Activated T-cell treated with anti-CD3 and anti-CD28 coated beads, Interleukin-2, amount 50 U/mL, for 24 hours (primary cell): Measurements from ENCODE around the gene NETO2.
"Not testable (repeated sequence)": the region's sequence is repeated elsewhere in the genome, so short reads cannot be mapped to it uniquely, and the experiment has no call there.

ENCODE experiments used
- DNase-seq: peaks from one replicate; pipeline ENCODE4 v3.0.0-alpha.2; 2020
- H3K27ac Mint-ChIP-seq: 2 replicates; pipeline ENCODE4 v1.8.0; 2020; ENCODE audit warnings: mild to moderate bottlenecking, mixed read lengths
- H3K27me3 Mint-ChIP-seq: 2 replicates; pipeline ENCODE4 v1.8.0; 2020; ENCODE audit warnings: mixed read lengths
- H3K36me3 Mint-ChIP-seq: 2 replicates; pipeline ENCODE4 v1.8.0; 2020; ENCODE audit warnings: low read depth, mixed read lengths
- H3K4me1 Mint-ChIP-seq: 2 replicates; pipeline ENCODE4 v1.8.0; 2020; ENCODE audit warnings: low read depth, mixed read lengths
- H3K4me3 Mint-ChIP-seq: 2 replicates; pipeline ENCODE4 v1.8.0; 2020; ENCODE audit warnings: mild to moderate bottlenecking, moderate library complexity, mixed read lengths
- H3K9me3 Mint-ChIP-seq: 2 replicates; pipeline ENCODE4 v1.8.0; 2020; ENCODE audit warnings: mixed read lengths

NETO2 gene

GRCh38 chr16:47142821-47143676, 696 bp downstream of the NETO2 start:
- peak overlapping the region; percentile 77 for H3K4me3 Mint-ChIP-seq

GRCh38 chr16:47142486-47142820, 1.3 kb downstream of the NETO2 start:
- peak overlapping the region; percentile 81 for H3K27ac Mint-ChIP-seq
- H3K27me3 Mint-ChIP-seq, result peaks cover 41% of the 10 kb centered on the region
- no peak for DNase-seq
- no peaks in the 10 kb centered on the region for H3K9me3 Mint-ChIP-seq
- H3K36me3 Mint-ChIP-seq, result peaks cover 3% of the 10 kb centered on the region
- peaks cover 43% of the 10 kb centered on the region for H3K4me1 Mint-ChIP-seq
- H3K4me3 Mint-ChIP-seq, result peak overlapping the region; percentile 77

More at GRCh38 chr16:47142821-47143676, 696 bp downstream of the NETO2 start:
- DNase-seq, result peak; percentile 85
- H3K27me3 Mint-ChIP-seq, result peaks cover 41% of the 10 kb centered on the region
- peak overlapping the region; percentile 81 for H3K27ac Mint-ChIP-seq
- H3K4me1 Mint-ChIP-seq, result peaks cover 38% of the 10 kb centered on the region
- peaks cover 3% of the 10 kb centered on the region for H3K36me3 Mint-ChIP-seq
- no peaks in the 10 kb centered on the region for H3K9me3 Mint-ChIP-seq

GRCh38 chr16:47141773-47142485, 1.8 kb downstream of the NETO2 start:
- H3K27ac Mint-ChIP-seq, result peak overlapping the region; percentile 81

GRCh38 chr16:47140686-47141085, 3.1 kb downstream of the NETO2 start:
- Mint-ChIP-seq H3K36me3 (peaks cover 3% of the 10 kb centered on the region), H3K4me1 (peaks cover 50% of the 10 kb centered on the region), H3K27ac (no peak overlapping the region), H3K4me3 (no peak overlapping the region), H3K9me3 (no peaks in the 10 kb centered on the region), H3K27me3 (peaks cover 34% of the 10 kb centered on the region)
- DNase-seq, result no peak

More at GRCh38 chr16:47141773-47142485, 1.8 kb downstream of the NETO2 start:
- DNase-seq, result peak; percentile 83
- Mint-ChIP-seq H3K4me1 (peaks cover 45% of the 10 kb centered on the region), H3K36me3 (peaks cover 3% of the 10 kb centered on the region), H3K4me3 (peak overlapping the region; percentile 77), H3K27me3 (peaks cover 41% of the 10 kb centered on the region), H3K9me3 (no peaks in the 10 kb centered on the region)

GRCh38 chr16:47139561-47140185, 4.1 kb downstream of the NETO2 start:
- Mint-ChIP-seq H3K36me3 (peaks cover 3% of the 10 kb centered on the region), H3K4me1 (peaks cover 52% of the 10 kb centered on the region), H3K27me3 (peaks cover 24% of the 10 kb centered on the region), H3K27ac (no peak overlapping the region), H3K9me3 (no peaks in the 10 kb centered on the region), H3K4me3 (no peak overlapping the region)
- no peak for DNase-seq

- H3K9me3 Mint-ChIP-seq, H3K27ac Mint-ChIP-seq, H3K36me3 Mint-ChIP-seq, DNase-seq, H3K4me3 Mint-ChIP-seq: not testable (repeated sequence)
- Mint-ChIP-seq H3K27me3 (peaks cover 19% of the 10 kb centered on the region), H3K4me1 (peaks cover 51% of the 10 kb centered on the region)
Measured at GRCh38 chr16:47137925-47138324, 5.8 kb downstream of the NETO2 start.

GRCh38 chr16:47136099-47136842, 7.5 kb downstream of the NETO2 start:
- Mint-ChIP-seq H3K27ac (peak overlapping the region; percentile 74), H3K4me3 (peak overlapping the region; percentile 35), H3K9me3 (no peaks in the 10 kb centered on the region), H3K27me3 (peaks cover 7% of the 10 kb centered on the region), H3K4me1 (peaks cover 41% of the 10 kb centered on the region), H3K36me3 (no peaks in the 10 kb centered on the region)
- DNase-seq, result no peak

- no peak overlapping the region for H3K27ac Mint-ChIP-seq
- no peak overlapping the region for H3K4me3 Mint-ChIP-seq
- no peaks in the 10 kb centered on the region for H3K9me3 Mint-ChIP-seq
- H3K4me1 Mint-ChIP-seq, result peaks cover 37% of the 10 kb centered on the region
- DNase-seq, result no peak
- no peaks in the 10 kb centered on the region for H3K27me3 Mint-ChIP-seq
- peaks cover 2% of the 10 kb centered on the region for H3K36me3 Mint-ChIP-seq
Measured at GRCh38 chr16:47134550-47134949, 9.2 kb downstream of the NETO2 start.

- Mint-ChIP-seq H3K36me3 (peaks cover 14% of the 10 kb centered on the region), H3K4me1 (peaks cover 19% of the 10 kb centered on the region), H3K27me3 (peaks cover 3% of the 10 kb centered on the region), H3K27ac (no peak overlapping the region), H3K4me3 (no peak overlapping the region), H3K9me3 (no peaks in the 10 kb centered on the region)
- DNase-seq, result no peak
Measured at GRCh38 chr16:47132308-47132707, 11.4 kb downstream of the NETO2 start.

- H3K27me3 Mint-ChIP-seq, result peaks cover 5% of the 10 kb centered on the region
- no peaks in the 10 kb centered on the region for H3K9me3 Mint-ChIP-seq
- no peak overlapping the region for H3K4me3 Mint-ChIP-seq
- peaks cover 29% of the 10 kb centered on the region for H3K36me3 Mint-ChIP-seq
- DNase-seq, result no peak
- H3K4me1 Mint-ChIP-seq, result peaks cover 11% of the 10 kb centered on the region
- H3K27ac Mint-ChIP-seq, result no peak overlapping the region
Measured at GRCh38 chr16:47129755-47130435, 13.8 kb downstream of the NETO2 start.

GRCh38 chr16:47127541-47127940, 16.2 kb downstream of the NETO2 start:
- peaks cover 7% of the 10 kb centered on the region for H3K4me1 Mint-ChIP-seq
- no peak overlapping the region for H3K4me3 Mint-ChIP-seq
- H3K9me3 Mint-ChIP-seq, result no peaks in the 10 kb centered on the region
- DNase-seq, result no peak
- no peak overlapping the region for H3K27ac Mint-ChIP-seq
- H3K36me3 Mint-ChIP-seq, result peaks cover 31% of the 10 kb centered on the region
- peaks cover 5% of the 10 kb centered on the region for H3K27me3 Mint-ChIP-seq

- no peaks in the 10 kb centered on the region for H3K9me3 Mint-ChIP-seq
- no peak for DNase-seq
- peaks cover 6% of the 10 kb centered on the region for H3K4me1 Mint-ChIP-seq
- H3K27ac Mint-ChIP-seq, result no peak overlapping the region
- peaks cover 45% of the 10 kb centered on the region for H3K36me3 Mint-ChIP-seq
- no peak overlapping the region for H3K4me3 Mint-ChIP-seq
- peaks cover 5% of the 10 kb centered on the region for H3K27me3 Mint-ChIP-seq
Measured at GRCh38 chr16:47125757-47126156, 18.0 kb downstream of the NETO2 start.

- H3K4me3 Mint-ChIP-seq, result no peak overlapping the region
- no peak for DNase-seq
- H3K4me1 Mint-ChIP-seq, result peaks cover 21% of the 10 kb centered on the region
- H3K36me3 Mint-ChIP-seq, result peaks cover 31% of the 10 kb centered on the region
- H3K27me3 Mint-ChIP-seq, result no peaks in the 10 kb centered on the region
- H3K9me3 Mint-ChIP-seq, result no peaks in the 10 kb centered on the region
- H3K27ac Mint-ChIP-seq, result peak overlapping the region; percentile 0
Measured at GRCh38 chr16:47113130-47113529, 30.6 kb downstream of the NETO2 start.

- Mint-ChIP-seq H3K36me3 (peaks cover 30% of the 10 kb centered on the region), H3K27me3 (no peaks in the 10 kb centered on the region), H3K27ac (no peak overlapping the region), H3K9me3 (no peaks in the 10 kb centered on the region), H3K4me1 (peaks cover 21% of the 10 kb centered on the region), H3K4me3 (no peak overlapping the region)
- no peak for DNase-seq
Measured at GRCh38 chr16:47110939-47111338, 32.8 kb downstream of the NETO2 start.
